AG20443 (cell line): Measurements from ENCODE around the gene SRGAP3.
A peak's percentile ranks its signal among the peaks of the same experiment; 100 is the strongest.

ENCODE experiments used
- DNase-seq: peaks from one replicate; pipeline ENCODE4 v3.0.0; 2012; ENCODE audit warnings: low spot score, mixed read lengths

The SRGAP3 gene

DNA sequence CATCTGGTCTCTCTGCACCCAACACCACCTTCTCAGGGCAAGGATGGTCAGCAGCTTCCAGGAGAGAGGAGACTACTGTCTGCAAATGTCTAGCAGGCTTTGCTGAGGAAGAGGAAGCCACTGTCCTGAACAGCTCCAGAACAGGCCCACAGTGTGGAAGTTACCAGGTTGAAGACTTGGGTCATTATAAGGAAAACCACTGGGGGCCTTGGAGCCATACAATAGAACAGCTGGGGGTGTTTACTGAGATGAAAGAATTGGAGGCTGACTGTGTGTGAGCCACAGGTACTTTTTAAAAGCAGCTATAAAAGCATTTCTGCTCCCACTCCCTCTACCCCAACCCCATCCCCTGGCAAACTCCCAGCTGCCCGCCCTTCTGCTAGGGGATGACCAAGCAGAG lies 24.2 kb downstream of the SRGAP3 start:
- DNase-seq, result no peak

DNA sequence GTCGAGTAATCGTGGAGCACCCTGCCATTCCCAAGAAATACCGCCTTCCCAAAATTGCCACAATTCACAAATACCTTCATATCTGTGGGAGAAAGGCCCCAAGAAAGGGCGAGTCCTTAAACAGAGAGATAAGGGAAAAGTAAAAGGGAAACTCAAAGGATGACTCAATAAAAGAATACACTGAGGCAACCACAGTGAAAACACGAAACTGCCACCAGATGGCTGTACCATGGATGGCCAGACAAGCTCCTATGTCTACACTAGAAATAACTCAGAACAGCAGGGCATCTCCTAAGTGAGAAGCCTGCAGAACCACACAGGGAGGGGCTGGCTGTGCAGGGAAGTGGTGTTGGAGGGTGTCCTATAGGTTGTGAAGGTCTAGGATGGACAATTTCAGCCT lies 25.0 kb downstream of the SRGAP3 start:
- DNase-seq, result peak; percentile 39

- no peak for DNase-seq
These were observed 25.8 kb downstream of the SRGAP3 start for GRCh38 chr3:9223672-9224071.

DNA sequence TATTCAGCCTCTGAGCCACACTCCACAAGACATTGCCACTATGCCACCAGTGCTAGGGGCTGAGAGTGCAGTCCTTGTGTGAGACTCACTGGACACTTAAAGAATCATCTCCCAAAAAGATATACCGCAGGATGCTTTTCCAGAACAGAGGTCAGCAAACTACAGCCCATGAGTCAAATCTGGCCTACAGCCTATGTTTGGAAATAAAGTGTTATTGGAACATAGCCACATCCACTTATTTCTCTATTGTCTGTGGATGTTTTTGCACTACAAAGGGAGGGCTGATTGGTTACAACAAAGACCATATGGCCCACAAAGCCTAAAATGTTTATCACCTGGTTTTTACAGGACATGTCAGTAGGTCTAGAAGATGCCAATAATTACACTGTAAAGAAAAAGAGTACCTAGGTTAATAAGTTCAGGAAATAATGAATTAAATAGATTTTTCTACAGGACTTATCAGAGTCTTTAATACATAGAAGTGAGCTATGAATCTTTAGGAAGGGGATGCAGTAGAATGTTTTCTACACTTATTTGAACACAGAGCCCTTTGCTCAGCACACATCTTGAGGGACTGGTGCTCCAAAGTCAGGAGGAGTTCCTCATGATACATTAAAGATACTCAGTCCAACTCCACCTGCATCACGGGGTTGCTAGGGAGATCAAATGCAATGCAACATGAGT lies 26.3 kb downstream of the SRGAP3 start:
- DNase-seq, result no peak

DNA sequence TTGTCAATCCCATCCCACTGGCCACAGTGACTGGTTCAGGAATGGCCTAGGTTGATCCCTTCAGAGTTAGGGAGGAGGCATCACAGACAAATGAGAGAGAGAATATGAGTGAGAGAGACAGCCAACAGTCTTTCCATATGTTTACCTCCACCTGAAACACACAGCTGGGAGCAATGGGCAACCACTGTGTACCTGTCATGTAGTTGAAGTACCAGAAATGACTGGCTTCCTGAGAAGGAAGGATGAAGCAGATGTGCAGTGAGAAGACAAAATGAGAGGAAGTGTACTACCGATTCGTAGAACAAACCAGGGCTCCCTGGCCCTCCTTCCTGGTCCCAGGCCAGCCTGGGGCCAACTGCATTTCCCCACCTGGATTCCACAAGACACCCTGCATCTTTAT lies 27.4 kb downstream of the SRGAP3 start:
- no peak for DNase-seq

DNA sequence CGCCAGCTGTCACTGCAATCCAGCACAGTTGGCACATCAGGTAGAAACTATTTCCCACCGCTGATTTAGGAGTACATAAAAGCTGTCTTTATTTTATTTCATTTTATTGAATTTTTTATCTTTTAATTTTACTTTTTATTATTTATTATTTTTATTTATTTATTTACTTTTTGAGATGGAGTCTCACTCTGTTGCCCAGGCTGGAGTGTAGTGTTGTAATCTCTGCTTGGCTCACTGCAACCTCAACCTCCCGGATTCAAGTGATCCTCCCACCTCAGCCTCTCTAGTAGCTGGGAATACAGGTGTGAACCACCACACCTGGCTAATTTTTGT lies 31.0 kb downstream of the SRGAP3 start:
- DNase-seq, result no peak

GRCh38 chr3:9217784-9218513 lies 31.5 kb downstream of the SRGAP3 start:
- DNase-seq, result no peak

GRCh38 chr3:9216736-9217135 lies 32.7 kb downstream of the SRGAP3 start:
- DNase-seq, result peak; percentile 77

DNA sequence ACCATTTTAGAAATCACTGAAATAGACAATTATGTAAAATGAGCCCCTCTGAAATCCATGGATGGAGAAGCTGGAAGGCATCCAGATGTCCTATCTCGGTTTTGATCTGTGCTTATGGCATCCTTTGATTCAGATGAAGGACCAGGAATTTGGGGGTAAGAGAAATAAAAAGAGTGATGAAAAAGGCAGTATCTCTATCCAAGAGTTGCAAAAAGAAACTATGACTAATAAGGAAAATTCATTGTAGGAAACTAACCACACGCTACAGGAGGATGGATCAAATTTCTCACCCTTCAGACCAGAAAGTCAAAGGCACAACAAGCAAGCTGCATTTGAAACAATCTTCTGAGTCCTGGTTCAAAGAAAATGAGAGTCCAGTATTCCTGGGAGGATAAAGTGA lies 34.8 kb downstream of the SRGAP3 start:
- peak; percentile 73 for DNase-seq

GRCh38 chr3:9214185-9214584 lies 35.3 kb downstream of the SRGAP3 start:
- DNase-seq, result no peak

GRCh38 chr3:9213019-9213634 lies 36.3 kb downstream of the SRGAP3 start:
- no peak for DNase-seq

DNA sequence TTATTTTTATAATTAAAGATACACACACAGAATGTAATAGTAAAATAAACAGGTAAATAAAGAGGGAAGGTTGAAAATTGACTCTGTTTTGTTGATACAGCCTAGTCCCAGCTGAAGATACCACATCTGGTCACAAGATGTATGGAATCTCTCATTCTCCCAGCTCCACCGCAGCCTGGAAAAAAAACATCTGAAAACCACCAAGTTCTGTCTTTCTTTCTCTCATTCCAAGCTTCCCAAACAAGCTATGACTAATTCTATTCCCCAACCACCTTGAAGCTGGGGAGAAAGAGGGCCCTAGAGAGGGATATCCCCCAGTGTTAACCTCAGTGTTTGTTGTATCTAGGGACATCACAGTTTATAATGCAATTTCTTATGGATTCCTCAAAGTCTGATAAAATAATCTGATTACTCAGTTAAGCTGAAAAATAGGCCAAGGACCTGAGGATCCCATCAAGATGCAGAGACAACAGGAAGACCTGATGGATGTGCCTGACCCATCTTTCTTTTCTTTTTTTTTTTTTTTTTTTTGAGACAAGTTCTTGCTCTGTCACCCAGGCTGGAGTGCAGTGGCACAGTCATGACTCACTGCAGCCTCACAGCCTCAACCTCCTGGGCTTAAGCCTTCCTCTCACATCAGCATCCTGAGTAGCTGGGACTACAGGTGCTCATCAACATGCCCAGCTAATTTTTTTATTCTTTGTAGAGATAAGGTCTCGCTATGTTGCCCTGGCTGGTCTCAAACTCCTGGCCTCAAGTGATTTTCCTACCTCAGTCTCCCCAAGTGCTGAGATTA lies 38.1 kb downstream of the SRGAP3 start:
- peak; percentile 68 for DNase-seq

DNA sequence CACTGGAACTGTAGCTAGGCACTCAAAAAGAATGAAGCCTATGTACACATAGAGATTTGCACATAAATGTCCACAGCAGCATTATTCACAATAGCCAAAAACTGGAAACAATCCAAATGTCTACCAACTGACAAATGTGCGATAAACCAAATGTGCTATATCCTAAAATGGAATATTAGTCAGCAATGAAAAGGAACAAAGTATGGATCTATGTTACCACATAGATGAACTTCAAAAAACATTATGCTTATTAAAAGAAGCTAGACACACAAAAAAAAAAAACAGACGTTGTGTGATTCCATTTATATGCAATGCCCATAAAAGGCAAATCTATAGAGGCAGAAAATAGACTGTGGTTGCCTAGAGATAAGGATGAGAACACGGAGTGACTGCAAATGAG lies 39.7 kb downstream of the SRGAP3 start:
- DNase-seq, result no peak

GRCh38 chr3:9208605-9209152 lies 40.8 kb downstream of the SRGAP3 start:
- no peak for DNase-seq

GRCh38 chr3:9207116-9207763 lies 42.2 kb downstream of the SRGAP3 start:
- DNase-seq, result no peak

DNA sequence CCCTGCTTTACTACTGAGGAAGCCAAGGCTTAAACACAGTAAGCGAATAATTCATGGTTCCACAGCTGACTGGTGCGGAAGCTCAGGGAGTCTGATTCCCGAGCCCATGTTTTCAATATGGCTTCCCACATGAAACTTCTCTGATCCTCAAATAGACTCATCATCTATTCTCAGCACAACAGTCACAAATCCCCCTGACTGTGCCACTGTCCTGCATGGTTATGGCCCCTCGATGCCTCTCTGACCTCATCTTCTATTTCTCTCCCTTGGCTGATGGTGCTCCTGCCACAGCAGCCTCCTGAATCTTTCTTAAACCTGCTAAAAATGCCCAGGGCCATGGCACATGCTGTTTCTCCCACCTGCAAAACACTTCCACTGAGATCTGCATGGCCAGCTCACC lies 43.2 kb downstream of the SRGAP3 start:
- DNase-seq, result no peak

DNA sequence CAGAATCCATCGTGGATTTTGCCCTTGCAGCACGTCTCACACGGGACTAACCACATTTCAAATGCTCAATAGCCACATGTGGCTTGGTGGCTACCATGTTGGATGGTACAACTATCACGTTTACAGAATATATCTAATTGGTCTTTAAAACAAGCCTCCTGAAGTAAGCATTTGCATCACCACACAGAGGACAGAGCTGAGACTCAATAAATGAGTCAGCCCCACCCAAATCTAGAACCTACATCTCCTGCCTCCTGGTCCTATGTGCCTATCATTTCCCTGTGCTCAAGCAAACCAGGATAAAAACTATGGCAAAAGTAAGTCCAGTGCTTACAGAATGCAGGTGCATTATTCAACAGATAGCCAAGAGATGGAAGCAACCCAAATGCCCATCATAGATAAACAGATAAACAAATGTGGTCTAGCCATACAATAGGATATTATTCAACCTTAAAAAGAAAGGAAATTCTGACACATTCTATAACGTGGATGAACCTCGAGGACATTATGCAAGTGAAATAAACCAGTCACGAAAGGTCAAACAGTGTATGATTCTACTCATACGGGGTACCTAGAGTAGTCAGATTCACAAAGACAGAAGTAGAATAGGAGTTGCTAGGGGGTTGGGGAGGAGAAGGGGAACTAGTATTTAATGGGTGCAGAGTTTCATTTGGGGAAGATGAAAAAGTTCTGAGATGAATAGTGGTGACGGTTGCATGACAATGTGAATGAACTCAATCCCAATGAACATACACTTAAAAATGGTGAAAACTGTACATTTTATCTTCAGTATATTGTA lies 43.9 kb downstream of the SRGAP3 start:
- no peak for DNase-seq

DNA sequence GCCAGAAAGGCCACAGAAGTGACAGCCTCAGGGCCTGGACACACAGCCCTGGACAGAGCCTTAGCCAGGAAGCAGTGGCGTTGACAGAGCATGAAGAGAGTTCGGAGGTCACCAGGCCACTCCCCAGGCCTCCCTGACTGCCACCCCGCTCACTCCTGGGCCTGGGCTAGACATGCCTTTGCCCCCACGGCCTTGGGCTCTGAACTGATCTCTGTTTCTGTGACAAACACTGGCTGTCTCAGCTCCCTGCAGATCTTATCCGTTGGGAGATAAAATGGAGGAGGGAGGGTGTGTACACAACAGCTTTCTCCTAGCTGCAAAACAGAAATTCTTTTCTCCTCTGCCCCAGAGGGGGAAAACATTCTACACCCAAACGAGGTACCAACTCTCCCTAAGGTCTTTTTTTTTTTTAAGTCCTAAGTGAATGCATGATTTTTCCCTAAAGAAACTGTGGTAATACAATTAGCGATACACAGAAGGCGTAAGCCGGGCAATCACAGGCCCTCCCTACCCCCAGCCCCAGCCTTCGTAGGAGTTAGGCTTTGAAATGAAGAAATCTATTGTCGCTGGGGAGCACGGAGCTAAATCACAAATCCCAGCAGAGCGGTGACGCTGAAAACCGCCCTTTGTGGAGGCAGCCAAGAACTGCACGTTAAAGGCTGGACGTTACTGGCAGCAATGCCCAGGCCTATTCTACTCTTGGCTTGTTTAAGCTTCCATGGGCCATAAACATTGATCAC lies 45.0 kb downstream of the SRGAP3 start:
- DNase-seq, result no peak

GRCh38 chr3:9203317-9203716 lies 46.1 kb downstream of the SRGAP3 start:
- no peak for DNase-seq

- no peak for DNase-seq
These were observed 46.9 kb downstream of the SRGAP3 start for GRCh38 chr3:9202546-9202945.
